Panc1 (cell line): Measurements from ENCODE around the gene SHMT1. TPM values are rescaled to one million over a fixed set of nuclear protein-coding genes. Genes with fewer than 3 reads are reported as not detected.
"Not testable (repeated sequence)": the region's sequence is repeated elsewhere in the genome, so short reads cannot be mapped to it uniquely, and the experiment has no call there.

Experiments
- ATAC-seq: fragments of 200-7000 bp; cut with Tn5 transposase; 2 replicates; pipeline ENCODE4 v1.9.1; 2020; ENCODE audit warnings: mild to moderate bottlenecking, moderate library complexity
- BruUV-seq: library from RNA; stranded (reverse); fragments of 400-500 nt; replicated peaks from 2 replicates; lab custom pipeline; 2021; lab: Mats Ljungman, UMichigan
- CTCF ChIA-PET: fragments of 300-600 bp; sonication (Branson Sonifier 250); formaldehyde crosslinking; loops from one replicate; lab custom pipeline; 2022; ENCODE audit warnings: antibody characterized with exemption; lab: Charles Lee
- POLR2A ChIA-PET: fragments of 300-600 bp; sonication (Branson Sonifier 250); formaldehyde crosslinking; loops from one replicate; lab custom pipeline; 2022; ENCODE audit warnings: antibody characterized with exemption; lab: Charles Lee
- DNase-seq: peaks from one replicate; pipeline ENCODE4 v3.0.0-alpha.2; 2010; ENCODE audit warnings: low read depth, low spot score
- H3K27ac ChIP-seq: 2 replicates; pipeline ENCODE4 v1.5.1; 2011; ENCODE audit warnings: mild to moderate bottlenecking, low read length, inconsistent platforms
- H3K27me3 ChIP-seq: fragments of 200-500 bp; sonication (Bioruptor generic); 2 replicates; pipeline ENCODE4 v1.6.0; 2014; ENCODE audit warnings: low read length, inconsistent platforms; ENCODE audit not compliant: control insufficient read depth, insufficient read depth
- H3K36me3 ChIP-seq: fragments of 200-500 bp; sonication (Bioruptor generic); 2 replicates; pipeline ENCODE4 v1.5.1; 2014; ENCODE audit warnings: inconsistent platforms, mild to moderate bottlenecking, low read length, moderate library complexity; ENCODE audit not compliant: control insufficient read depth, insufficient read depth
- H3K4me1 ChIP-seq: 2 replicates; pipeline ENCODE4 v1.5.1; 2011; ENCODE audit warnings: inconsistent platforms, mild to moderate bottlenecking, low read length, moderate library complexity; ENCODE audit not compliant: control insufficient read depth, insufficient read depth
- H3K4me3 ChIP-seq, 2 experiments: 2 replicates each; pipeline ENCODE4 v1.5.1; 2011 to 2012; ENCODE audit warnings: low read depth in 2 of 2, low read length in 2 of 2, mild to moderate bottlenecking in 2 of 2, inconsistent platforms in 1 of 2, moderate library complexity in 1 of 2
- H3K9me3 ChIP-seq: fragments of 200-500 bp; sonication (Bioruptor generic); 2 replicates; pipeline ENCODE4 v1.5.1; 2014; ENCODE audit warnings: low read depth, mild to moderate bottlenecking, inconsistent platforms, low read length, moderate library complexity; ENCODE audit not compliant: control insufficient read depth, insufficient read depth
- POLR2AphosphoS5 ChIP-seq: IDR thresholded peaks from 2 replicates; pipeline ENCODE4 v1.6.1; 2012; ENCODE audit warnings: mild to moderate bottlenecking, low read depth, low read length, moderate library complexity
- REST ChIP-seq, 2 experiments: IDR thresholded peaks; 2 replicates each; pipeline ENCODE4 v1.6.1; 2011 to 2012; ENCODE audit warnings: low read depth in 2 of 2, control low read depth in 1 of 2, low read length in 1 of 2, mild to moderate bottlenecking in 1 of 2, moderate library complexity in 1 of 2; ENCODE audit not compliant: insufficient read depth in 1 of 2
- SIN3A ChIP-seq: IDR thresholded peaks from 2 replicates; pipeline ENCODE4 v1.6.1; 2012; ENCODE audit warnings: low read depth, mild to moderate bottlenecking, low read length, moderate library complexity, borderline replicate concordance; ENCODE audit not compliant: insufficient read depth
- TCF7L2 ChIP-seq: IDR thresholded peaks from 2 replicates; pipeline ENCODE4 v1.6.1; 2011; ENCODE audit warnings: mild to moderate bottlenecking, low read depth, low read length, inconsistent platforms
- in situ Hi-C: cut with HindIII; loops from 2 replicates; pipeline ENCODE4 v1.10.0; 2016; ENCODE audit warnings: low sequenced_read_pairs, low pct_unique_long_range_greater_than_20kb
- intact Hi-C: fragments of 100-400 bp; cut with micrococcal nuclease; formaldehyde crosslinking; loops from one replicate; pipeline ENCODE4 v1.10.0; 2022; ENCODE audit not compliant: unreplicated experiment
- total RNA-seq: library from RNA; stranded (reverse); gene quantifications from one replicate; pipeline ENCODE4 v1.2.1, GENCODE V29; 2021; ENCODE audit not compliant: unreplicated experiment
- TF ChIP-seq, protein P1 (sequence below): fragments of 450-650 bp; IDR thresholded peaks from 2 replicates; pipeline ENCODE4 v1.5.1; 2017; ENCODE audit warnings: mild to moderate bottlenecking

SHMT1 gene
- total RNA-seq, 1 experiment from 2014 or later = 21.7 TPM

DNA sequence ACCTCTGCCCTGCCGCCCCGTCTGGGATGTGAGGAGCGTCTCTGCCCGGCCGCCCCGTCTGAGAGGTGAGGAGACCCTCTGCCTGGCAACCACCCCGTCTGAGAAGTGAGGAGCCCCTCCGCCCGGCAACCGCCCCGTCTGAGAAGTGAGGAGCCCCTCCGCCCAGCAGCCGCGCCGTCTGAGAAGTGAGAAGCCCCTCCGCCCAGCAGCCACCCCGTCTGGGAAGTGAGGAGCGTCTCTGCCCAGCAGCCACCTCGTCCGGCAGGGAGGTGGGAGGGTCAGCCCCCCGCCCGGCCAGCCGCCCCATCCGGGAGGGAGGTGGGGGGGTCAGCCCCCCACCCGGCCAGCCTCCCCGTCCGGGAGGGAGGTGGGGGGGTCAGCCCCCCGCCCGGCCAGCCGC, 65.3 kb downstream of the SHMT1 start:
- H3K4me3 ChIP-seq, in situ Hi-C loops, H3K27ac ChIP-seq, H3K9me3 ChIP-seq, H3K4me1 ChIP-seq, H3K27me3 ChIP-seq, CTCF ChIA-PET, POLR2A ChIA-PET, BruUV-seq, DNase-seq, intact Hi-C loops, ATAC-seq: not testable (repeated sequence)
- H3K36me3 ChIP-seq = peaks cover 10% of the 10 kb centered on the region

- in situ Hi-C loops = no loop called here
- CTCF ChIA-PET = no interaction called here
- Histone ChIP-seq H3K27ac (no peak overlapping the region), H3K27me3 (no peaks in the 10 kb centered on the region), H3K4me3 (no peak overlapping the region), H3K4me1 (no peaks in the 10 kb centered on the region), H3K9me3 (no peaks in the 10 kb centered on the region), H3K36me3 (peaks cover 16% of the 10 kb centered on the region)
- POLR2A ChIA-PET = no interaction called here
- BruUV-seq = no TSS peak
- ATAC-seq (no peak), DNase-seq (no peak)
- TF ChIP-seq, protein P1, sequence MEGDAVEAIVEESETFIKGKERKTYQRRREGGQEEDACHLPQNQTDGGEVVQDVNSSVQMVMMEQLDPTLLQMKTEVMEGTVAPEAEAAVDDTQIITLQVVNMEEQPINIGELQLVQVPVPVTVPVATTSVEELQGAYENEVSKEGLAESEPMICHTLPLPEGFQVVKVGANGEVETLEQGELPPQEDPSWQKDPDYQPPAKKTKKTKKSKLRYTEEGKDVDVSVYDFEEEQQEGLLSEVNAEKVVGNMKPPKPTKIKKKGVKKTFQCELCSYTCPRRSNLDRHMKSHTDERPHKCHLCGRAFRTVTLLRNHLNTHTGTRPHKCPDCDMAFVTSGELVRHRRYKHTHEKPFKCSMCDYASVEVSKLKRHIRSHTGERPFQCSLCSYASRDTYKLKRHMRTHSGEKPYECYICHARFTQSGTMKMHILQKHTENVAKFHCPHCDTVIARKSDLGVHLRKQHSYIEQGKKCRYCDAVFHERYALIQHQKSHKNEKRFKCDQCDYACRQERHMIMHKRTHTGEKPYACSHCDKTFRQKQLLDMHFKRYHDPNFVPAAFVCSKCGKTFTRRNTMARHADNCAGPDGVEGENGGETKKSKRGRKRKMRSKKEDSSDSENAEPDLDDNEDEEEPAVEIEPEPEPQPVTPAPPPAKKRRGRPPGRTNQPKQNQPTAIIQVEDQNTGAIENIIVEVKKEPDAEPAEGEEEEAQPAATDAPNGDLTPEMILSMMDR = no peak
- TF ChIP-seq POLR2AphosphoS5 (no peak), REST (IDR thresholded peaks at IDR 0.05; ENCODE audit: insufficient read depth in 1 of 2, low read depth in 2 of 2, low read length in 1 of 2) (no peak), TCF7L2 (no peak), SIN3A (no peak)
- intact Hi-C loops = no loop called here
Measured at GRCh38 chr17:18291718-18292540, 71.4 kb downstream of the SHMT1 start.

GRCh38 chr17:18285296-18285695, 78.1 kb downstream of the SHMT1 start:
- no TSS peak for BruUV-seq
- intact Hi-C loops (no loop called here), in situ Hi-C loops (no loop called here)
- no peak overlapping the region for H3K4me3 ChIP-seq
- H3K27ac ChIP-seq = no peak overlapping the region
- DNase-seq (no peak), ATAC-seq (no peak)
- peaks cover 10% of the 10 kb centered on the region for H3K36me3 ChIP-seq
- H3K27me3 ChIP-seq = no peaks in the 10 kb centered on the region
- no peaks in the 10 kb centered on the region for H3K9me3 ChIP-seq
- TF ChIP-seq SIN3A (no peak), REST (IDR thresholded peaks at IDR 0.05; ENCODE audit: insufficient read depth in 1 of 2, low read depth in 2 of 2, low read length in 1 of 2) (no peak), TCF7L2 (no peak), POLR2AphosphoS5 (no peak)
- TF ChIP-seq, protein P1 = no peak
- POLR2A ChIA-PET = no interaction called here
- CTCF ChIA-PET = no interaction called here
- no peaks in the 10 kb centered on the region for H3K4me1 ChIP-seq
